ENCODE results near the gene MCC. TPM values are rescaled to one million over a fixed set of nuclear protein-coding genes. Genes with fewer than 3 reads are reported as not detected.
A peak's percentile ranks its signal among the peaks of the same experiment; 100 is the strongest.

The MCC gene
- total and polyA plus RNA-seq, 12 donors = 1.8 to 12.6 (median 8.9) TPM

DNA sequence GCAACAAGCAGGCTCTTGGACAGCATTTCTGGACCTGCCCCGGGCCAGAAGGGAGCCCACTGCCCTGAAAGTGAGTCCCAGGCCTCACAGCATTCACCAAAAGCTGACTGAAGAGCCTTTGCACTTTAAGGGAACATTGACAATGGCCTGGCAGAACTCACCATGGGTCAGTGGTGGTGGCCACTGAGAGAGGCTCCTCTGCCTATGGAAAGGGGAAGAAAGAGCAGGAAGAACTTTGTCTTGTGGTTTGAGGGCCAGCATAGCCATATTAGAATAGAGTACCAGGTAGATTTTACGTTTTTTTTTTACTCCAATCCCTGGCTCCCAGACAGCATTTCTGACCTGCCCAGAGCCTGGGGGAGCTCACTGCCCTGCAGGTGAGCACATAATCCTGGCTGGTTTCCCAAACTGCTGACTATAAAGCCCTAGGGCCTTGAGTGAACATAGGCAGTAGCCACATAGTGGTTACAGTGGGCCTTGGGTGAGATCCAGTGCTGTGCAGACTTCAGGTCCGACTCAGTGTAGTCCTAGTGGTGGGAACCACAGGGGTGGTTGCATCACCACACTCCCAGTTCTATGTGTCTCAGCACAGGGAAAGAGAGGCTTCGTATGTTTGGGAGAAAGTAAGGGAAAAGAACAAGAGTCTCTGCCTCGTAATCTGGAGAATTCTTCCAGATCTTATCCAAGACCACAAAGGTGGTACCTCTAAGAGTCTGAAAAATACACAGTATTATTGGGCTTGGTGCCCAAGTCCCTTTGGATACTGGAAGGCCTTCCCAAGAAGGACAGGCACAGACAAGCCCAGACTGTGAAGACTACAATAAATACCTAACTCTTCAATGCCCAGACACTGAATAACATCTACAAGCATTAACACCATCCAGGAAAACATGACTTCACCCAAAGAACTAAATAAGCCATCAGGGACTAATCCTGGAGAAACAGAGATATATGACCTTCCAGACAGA is 143.0 kb downstream of the MCC start:
- no peaks in the 10 kb centered on the region for H3K27me3 ChIP-seq
- H3K4me3 ChIP-seq = no peak overlapping the region
- no peaks in the 10 kb centered on the region for H3K9me3 ChIP-seq (replicated peaks in 1 of 3)
- DNase-seq = no peak
- TF ChIP-seq POLR2A (IDR thresholded peaks at IDR 0.05) = no peak
- no peaks in the 10 kb centered on the region for H3K36me3 ChIP-seq (replicated peaks in 1 of 2)
- H3K27ac ChIP-seq = no peak overlapping the region
- no peaks in the 10 kb centered on the region for H3K4me1 ChIP-seq (replicated peaks in 1 of 2)
- WGBS, 4 donors = 81 to 90% (median 87%) methylated on average over 5 of the region's 5 CpGs
- intact Hi-C loops (cut with DNase I) = no loop called here

- Histone ChIP-seq H3K27me3 (no peaks in the 10 kb centered on the region), H3K9me3 (replicated peaks in 1 of 3) (no peaks in the 10 kb centered on the region), H3K27ac (no peak overlapping the region), H3K36me3 (replicated peaks in 1 of 2) (no peaks in the 10 kb centered on the region), H3K4me3 (no peak overlapping the region), H3K4me1 (replicated peaks in 1 of 2) (no peaks in the 10 kb centered on the region)
- DNase-seq = peak in 1 of 7 donors; percentile 64
- TF ChIP-seq CTCF (IDR thresholded peaks at IDR 0.05) (no peak), POLR2A (IDR thresholded peaks at IDR 0.05) (no peak)
- intact Hi-C loops (cut with DNase I) = no loop called here
- WGBS, 4 donors = 83 to 96% (median 88%) methylated on average over 3 of the region's 3 CpGs
These were observed 144.9 kb downstream of the MCC start for GRCh38 chr5:113343343-113343742.

DNA sequence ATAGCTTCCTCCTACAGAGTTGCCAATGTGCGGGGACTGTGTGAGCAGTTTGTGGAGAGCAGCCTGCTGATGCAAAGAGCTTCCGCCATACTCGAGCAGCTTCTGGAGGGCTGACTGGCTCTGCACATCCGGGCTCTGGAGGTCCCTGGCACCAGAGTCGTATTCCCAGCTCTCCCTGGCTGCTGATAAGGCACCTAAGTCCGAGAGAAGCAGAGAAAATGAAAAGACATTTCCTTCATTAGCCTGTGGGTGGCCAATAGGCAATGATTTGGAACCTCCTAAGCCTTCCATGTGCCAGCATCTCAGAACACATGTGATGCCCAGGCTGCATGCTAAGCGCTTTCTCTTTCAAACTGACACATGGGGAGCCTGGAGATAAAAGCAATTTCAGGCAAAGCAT is 147.7 kb downstream of the MCC start:
- TF ChIP-seq CTCF (IDR thresholded peaks at IDR 0.05) (no peak), POLR2A (IDR thresholded peaks at IDR 0.05) (no peak)
- Histone ChIP-seq H3K27ac (no peak overlapping the region), H3K4me3 (no peak overlapping the region), H3K27me3 (no peaks in the 10 kb centered on the region), H3K9me3 (replicated peaks in 1 of 3) (no peaks in the 10 kb centered on the region), H3K4me1 (replicated peaks in 1 of 2) (no peaks in the 10 kb centered on the region), H3K36me3 (replicated peaks in 1 of 2) (no peaks in the 10 kb centered on the region)
- DNase-seq = no peak
- intact Hi-C loops (cut with DNase I) = no loop called here
- WGBS, 4 donors = 76 to 97% (median 81%) methylated on average over 6 to 7 of the region's 7 CpGs

DNA sequence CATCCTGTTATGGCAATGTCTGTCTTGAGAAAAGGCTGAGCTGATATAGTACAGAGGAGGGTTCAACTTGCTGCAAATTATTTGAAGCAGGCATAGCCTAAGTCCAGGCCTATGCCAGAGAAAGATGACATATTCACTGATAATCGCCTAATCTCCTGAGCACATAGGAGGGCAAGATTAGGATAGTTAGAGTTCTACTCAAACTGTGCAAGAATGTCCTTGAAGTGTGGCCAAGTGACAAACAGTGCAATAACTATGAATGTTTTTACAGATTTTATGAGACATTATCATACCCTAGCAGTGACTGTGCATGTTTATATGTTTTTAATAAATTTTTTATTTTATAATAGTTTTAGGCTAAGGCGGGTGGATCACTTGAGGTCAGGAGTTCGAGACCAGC is 149.6 kb downstream of the MCC start:
- Histone ChIP-seq H3K4me1 (replicated peaks in 1 of 2) (no peaks in the 10 kb centered on the region), H3K27ac (no peak overlapping the region), H3K36me3 (replicated peaks in 1 of 2) (no peaks in the 10 kb centered on the region), H3K27me3 (no peaks in the 10 kb centered on the region), H3K9me3 (replicated peaks in 1 of 3) (no peaks in the 10 kb centered on the region), H3K4me3 (no peak overlapping the region)
- 77 to 82% (median 78%) methylated on average over 3 of the region's 3 CpGs for WGBS, 4 donors
- DNase-seq = peak in 1 of 7 donors; percentile 23
- TF ChIP-seq CTCF (IDR thresholded peaks at IDR 0.05) = no peak
- no peak for TF ChIP-seq POLR2A (IDR thresholded peaks at IDR 0.05)
- intact Hi-C loops (cut with DNase I) = loop anchor here in 1 of 2 donors (10.0 kb wide), 1 partner anchor 334 kb away; no protein-coding TSS in a partner anchor
